Colonic mucosa (tissue), 4 donors: Measurements from ENCODE around the gene SF3B3. TPM values are rescaled to one million over a fixed set of nuclear protein-coding genes. Genes with fewer than 3 reads are reported as not detected.

Experiments
- DNase-seq: peaks from one replicate; pipeline ENCODE4 v3.0.0-alpha.2; 2020
- H3K27ac ChIP-seq: fragments of 200-600 bp; one replicate; pipeline ENCODE4 v1.8.0; 2021
- H3K27me3 ChIP-seq: fragments of 200-600 bp; one replicate; pipeline ENCODE4 v1.8.0; 2021
- H3K36me3 ChIP-seq: fragments of 200-600 bp; one replicate; pipeline ENCODE4 v1.8.0; 2021
- H3K4me1 ChIP-seq: fragments of 200-600 bp; one replicate; pipeline ENCODE4 v1.8.0; 2021; ENCODE audit warnings: mild to moderate bottlenecking
- H3K4me3 ChIP-seq: fragments of 200-600 bp; one replicate; pipeline ENCODE4 v1.8.0; 2021
- H3K9ac ChIP-seq, 2 donors: one replicate each; pipeline ENCODE4 v1.7.0; 2013; ENCODE audit warnings: control low read depth in 2 of 2, low read depth in 2 of 2, low read length in 2 of 2
- H3K9me3 ChIP-seq: fragments of 200-600 bp; one replicate; pipeline ENCODE4 v1.8.0; 2021
- CTCF ChIP-seq: fragments of 200-600 bp; IDR thresholded peaks from one replicate; pipeline ENCODE4 v1.8.0; 2022; ENCODE audit warnings: antibody characterized with exemption, mild to moderate bottlenecking
- intact Hi-C: fragments of 100-400 bp; cut with DNase I; formaldehyde crosslinking; loops from one replicate; pipeline ENCODE4 v1.14.1; 2022
- total RNA-seq, 2 donors: library from RNA; stranded (reverse); fragmentation: NEBNext Ultra II Directional in 1 of 2; extraction: Animal tissue kit (Norgen Biotek cat#: 25700) in 1 of 2; gene quantifications; one replicate each; pipeline ENCODE4 v1.2.1, GENCODE V29; 2021
- donor health status: healthy.
- donor health status: DM: no; HTN: no; CAD: no.
- donor health status: DM: no; HTN: no; CAD: no.

SF3B3 gene
- total RNA-seq, 2 donors from 2014 or later = 182 to 369 TPM

- no peak overlapping the region for H3K4me3 ChIP-seq
- H3K4me1 ChIP-seq = no peaks in the 10 kb centered on the region
- H3K9ac ChIP-seq = no peak overlapping the region
- H3K27me3 ChIP-seq = no peaks in the 10 kb centered on the region
- TF ChIP-seq CTCF = no peak
- H3K36me3 ChIP-seq = no peaks in the 10 kb centered on the region
- DNase-seq = no peak
- intact Hi-C loops = no loop called here
- H3K9me3 ChIP-seq = no peaks in the 10 kb centered on the region
- H3K27ac ChIP-seq = no peak overlapping the region
Measured at GRCh38 chr16:70600730-70601129, 77.1 kb downstream of the SF3B3 start.

- H3K9ac ChIP-seq = no peak overlapping the region
- H3K9me3 ChIP-seq = no peaks in the 10 kb centered on the region
- no peak for DNase-seq
- no peak overlapping the region for H3K4me3 ChIP-seq
- TF ChIP-seq CTCF = no peak
- no peak overlapping the region for H3K27ac ChIP-seq
- no peaks in the 10 kb centered on the region for H3K36me3 ChIP-seq
- no peaks in the 10 kb centered on the region for H3K27me3 ChIP-seq
- intact Hi-C loops = no loop called here
- no peaks in the 10 kb centered on the region for H3K4me1 ChIP-seq
Measured at GRCh38 chr16:70601576-70602575, 78.3 kb downstream of the SF3B3 start.

- intact Hi-C loops = no loop called here
- H3K9me3 ChIP-seq = no peaks in the 10 kb centered on the region
- no peak for DNase-seq
- no peak for TF ChIP-seq CTCF
- no peaks in the 10 kb centered on the region for H3K4me1 ChIP-seq
- H3K4me3 ChIP-seq = no peak overlapping the region
- no peak overlapping the region for H3K9ac ChIP-seq
- no peak overlapping the region for H3K27ac ChIP-seq
- H3K27me3 ChIP-seq = no peaks in the 10 kb centered on the region
- H3K36me3 ChIP-seq = no peaks in the 10 kb centered on the region
Measured at GRCh38 chr16:70602831-70603230, 79.2 kb downstream of the SF3B3 start.

GRCh38 chr16:70604407-70605282 is 81.0 kb downstream of the SF3B3 start:
- Histone ChIP-seq H3K36me3 (no peaks in the 10 kb centered on the region), H3K9me3 (no peaks in the 10 kb centered on the region), H3K4me3 (no peak overlapping the region), H3K9ac (no peak overlapping the region), H3K27ac (no peak overlapping the region), H3K4me1 (no peaks in the 10 kb centered on the region), H3K27me3 (no peaks in the 10 kb centered on the region)
- DNase-seq = no peak
- no peak for TF ChIP-seq CTCF
- intact Hi-C loops = no loop called here

GRCh38 chr16:70605283-70605657 is 81.7 kb downstream of the SF3B3 start:
- Histone ChIP-seq H3K4me1 (no peaks in the 10 kb centered on the region), H3K9me3 (no peaks in the 10 kb centered on the region), H3K27ac (no peak overlapping the region), H3K9ac (no peak overlapping the region), H3K4me3 (no peak overlapping the region), H3K36me3 (no peaks in the 10 kb centered on the region), H3K27me3 (no peaks in the 10 kb centered on the region)
- TF ChIP-seq CTCF = no peak
- intact Hi-C loops = no loop called here
- no peak for DNase-seq
